GM12878 (cell line): Measurements from ENCODE around the gene ACTL8. TPM values are rescaled to one million over a fixed set of nuclear protein-coding genes. Genes with fewer than 3 reads are reported as not detected.

ENCODE experiments used
- CEBPB ChIP-seq, 2 experiments: fragments of 150-350 bp in 1 of 2; IDR thresholded peaks; 2 replicates each; pipeline ENCODE4 v1.6.1; 2012 to 2014; ENCODE audit warnings: low read depth in 2 of 2, low read length in 2 of 2, borderline replicate concordance in 1 of 2, inconsistent platforms in 1 of 2
- HDGF ChIP-seq: fragments of 450-650 bp; IDR thresholded peaks from 2 replicates; pipeline ENCODE4 v1.6.1; 2016; ENCODE audit warnings: antibody characterized with exemption
- RCOR1 ChIP-seq: conservative IDR thresholded peaks from 2 replicates; pipeline ENCODE4 v1.6.1; 2012; ENCODE audit warnings: low read depth, low read length, improper control_type of control experiment
- TAF1 ChIP-seq: IDR thresholded peaks from 2 replicates; pipeline ENCODE4 v1.6.1; 2011; ENCODE audit warnings: mild to moderate bottlenecking, low read depth, low read length, borderline replicate concordance
- polyA plus RNA-seq, 11 experiments: library from polyadenylated mRNA; depleted of rRNA in 4 of 11; unstranded in 6 of 11; stranded (reverse) in 5 of 11; fragments of >200 nt; fragmentation: Nextera tagmentation in 4 of 11; fragmentation: Illumina TruSeq in 1 of 11; extraction: Ambion mirVana in 4 of 11; extraction: Trizol in 1 of 11; gene quantifications; 1 replicate in 1 of 11; 2 replicates in 10 of 11; pipeline versions ENCODE4 v1.2.1 to v1.2.3, GENCODE V29; 2011 to 2016; ENCODE audit warnings: inconsistent platforms in 2 of 11, missing spikeins in 2 of 11, low read depth in 1 of 11
- total RNA-seq, 4 experiments: library from RNA; depleted of rRNA in 3 of 4; stranded (reverse); fragments of >200 nt in 3 of 4; fragmentation: Illumina TruSeq in 1 of 4; extraction: Trizol in 1 of 4; gene quantifications; 2 replicates each; pipeline versions ENCODE4 v1.2.1 to v1.2.3, GENCODE V29; 2013 to 2021
- TF ChIP-seq, protein P1 (sequence below): fragments of 450-650 bp; IDR thresholded peaks from 2 replicates; pipeline ENCODE4 v1.6.1; 2016; ENCODE audit warnings: mild to moderate bottlenecking, moderate library complexity, borderline replicate concordance
- TF ChIP-seq, protein P2 (sequence below): IDR thresholded peaks from 2 replicates; pipeline ENCODE4 v1.6.1; 2011; ENCODE audit warnings: borderline replicate concordance, low read depth, mild to moderate bottlenecking, moderate library complexity, mixed read lengths, low read length; ENCODE audit not compliant: insufficient read depth; ENCODE audit errors: extremely low read length
- TF ChIP-seq, protein P3 (sequence below): fragments of 150-350 bp; IDR thresholded peaks from 2 replicates; pipeline ENCODE4 v1.6.1; 2016; ENCODE audit warnings: low read depth, low read length

The ACTL8 gene
- total and polyA plus RNA-seq, 10 of the 15 experiments (the other 5 are each of a cell fraction or from before 2014, with no cell fraction given): 0.05 to 0.27 TPM; not detected in 8

DNA sequence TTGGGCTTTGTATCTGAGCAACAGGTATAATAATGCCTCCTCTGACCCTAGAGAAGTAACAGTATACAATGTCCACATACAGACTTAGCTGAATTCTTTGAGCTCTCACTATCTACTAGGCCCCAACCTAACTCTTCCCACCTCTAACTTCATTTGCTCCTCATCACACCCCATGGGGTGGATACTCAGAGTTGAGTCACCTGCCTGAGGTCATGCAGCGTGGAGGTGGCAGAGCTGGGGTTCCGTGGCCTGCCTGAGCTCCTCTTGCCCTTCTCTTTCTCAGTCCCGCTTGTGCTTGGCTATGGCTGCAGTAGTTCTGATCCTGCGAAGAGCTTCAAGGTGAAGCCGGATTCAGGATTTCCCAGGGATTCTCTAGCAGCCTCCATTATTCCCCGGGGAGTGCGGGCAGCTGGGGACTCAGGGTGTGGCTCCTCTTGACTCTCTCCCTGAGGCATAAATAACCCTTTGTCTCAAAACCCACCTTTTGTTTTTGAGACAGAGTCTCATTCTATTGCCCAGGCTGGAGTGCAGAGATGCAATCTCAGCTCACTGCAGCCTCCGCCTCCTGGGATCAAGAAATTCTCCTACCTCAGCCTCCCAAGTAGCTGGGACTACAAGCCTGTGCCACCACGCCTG, 29.9 kb upstream of the ACTL8 start (continued):
- no peak for TF ChIP-seq RCOR1
- TF ChIP-seq, protein P1, sequence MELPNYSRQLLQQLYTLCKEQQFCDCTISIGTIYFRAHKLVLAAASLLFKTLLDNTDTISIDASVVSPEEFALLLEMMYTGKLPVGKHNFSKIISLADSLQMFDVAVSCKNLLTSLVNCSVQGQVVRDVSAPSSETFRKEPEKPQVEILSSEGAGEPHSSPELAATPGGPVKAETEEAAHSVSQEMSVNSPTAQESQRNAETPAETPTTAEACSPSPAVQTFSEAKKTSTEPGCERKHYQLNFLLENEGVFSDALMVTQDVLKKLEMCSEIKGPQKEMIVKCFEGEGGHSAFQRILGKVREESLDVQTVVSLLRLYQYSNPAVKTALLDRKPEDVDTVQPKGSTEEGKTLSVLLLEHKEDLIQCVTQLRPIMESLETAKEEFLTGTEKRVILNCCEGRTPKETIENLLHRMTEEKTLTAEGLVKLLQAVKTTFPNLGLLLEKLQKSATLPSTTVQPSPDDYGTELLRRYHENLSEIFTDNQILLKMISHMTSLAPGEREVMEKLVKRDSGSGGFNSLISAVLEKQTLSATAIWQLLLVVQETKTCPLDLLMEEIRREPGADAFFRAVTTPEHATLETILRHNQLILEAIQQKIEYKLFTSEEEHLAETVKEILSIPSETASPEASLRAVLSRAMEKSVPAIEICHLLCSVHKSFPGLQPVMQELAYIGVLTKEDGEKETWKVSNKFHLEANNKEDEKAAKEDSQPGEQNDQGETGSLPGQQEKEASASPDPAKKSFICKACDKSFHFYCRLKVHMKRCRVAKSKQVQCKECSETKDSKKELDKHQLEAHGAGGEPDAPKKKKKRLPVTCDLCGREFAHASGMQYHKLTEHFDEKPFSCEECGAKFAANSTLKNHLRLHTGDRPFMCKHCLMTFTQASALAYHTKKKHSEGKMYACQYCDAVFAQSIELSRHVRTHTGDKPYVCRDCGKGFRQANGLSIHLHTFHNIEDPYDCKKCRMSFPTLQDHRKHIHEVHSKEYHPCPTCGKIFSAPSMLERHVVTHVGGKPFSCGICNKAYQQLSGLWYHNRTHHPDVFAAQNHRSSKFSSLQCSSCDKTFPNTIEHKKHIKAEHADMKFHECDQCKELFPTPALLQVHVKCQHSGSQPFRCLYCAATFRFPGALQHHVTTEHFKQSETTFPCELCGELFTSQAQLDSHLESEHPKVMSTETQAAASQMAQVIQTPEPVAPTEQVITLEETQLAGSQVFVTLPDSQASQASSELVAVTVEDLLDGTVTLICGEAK: no peak
- TF ChIP-seq, protein P2, sequence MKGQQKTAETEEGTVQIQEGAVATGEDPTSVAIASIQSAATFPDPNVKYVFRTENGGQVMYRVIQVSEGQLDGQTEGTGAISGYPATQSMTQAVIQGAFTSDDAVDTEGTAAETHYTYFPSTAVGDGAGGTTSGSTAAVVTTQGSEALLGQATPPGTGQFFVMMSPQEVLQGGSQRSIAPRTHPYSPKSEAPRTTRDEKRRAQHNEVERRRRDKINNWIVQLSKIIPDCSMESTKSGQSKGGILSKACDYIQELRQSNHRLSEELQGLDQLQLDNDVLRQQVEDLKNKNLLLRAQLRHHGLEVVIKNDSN: no peak
- TF ChIP-seq CEBPB (IDR thresholded peaks at IDR 0.05; ENCODE audit: borderline replicate concordance in 1 of 2, low read depth in 2 of 2, low read length in 2 of 2): no peak
- TF ChIP-seq, protein P3, sequence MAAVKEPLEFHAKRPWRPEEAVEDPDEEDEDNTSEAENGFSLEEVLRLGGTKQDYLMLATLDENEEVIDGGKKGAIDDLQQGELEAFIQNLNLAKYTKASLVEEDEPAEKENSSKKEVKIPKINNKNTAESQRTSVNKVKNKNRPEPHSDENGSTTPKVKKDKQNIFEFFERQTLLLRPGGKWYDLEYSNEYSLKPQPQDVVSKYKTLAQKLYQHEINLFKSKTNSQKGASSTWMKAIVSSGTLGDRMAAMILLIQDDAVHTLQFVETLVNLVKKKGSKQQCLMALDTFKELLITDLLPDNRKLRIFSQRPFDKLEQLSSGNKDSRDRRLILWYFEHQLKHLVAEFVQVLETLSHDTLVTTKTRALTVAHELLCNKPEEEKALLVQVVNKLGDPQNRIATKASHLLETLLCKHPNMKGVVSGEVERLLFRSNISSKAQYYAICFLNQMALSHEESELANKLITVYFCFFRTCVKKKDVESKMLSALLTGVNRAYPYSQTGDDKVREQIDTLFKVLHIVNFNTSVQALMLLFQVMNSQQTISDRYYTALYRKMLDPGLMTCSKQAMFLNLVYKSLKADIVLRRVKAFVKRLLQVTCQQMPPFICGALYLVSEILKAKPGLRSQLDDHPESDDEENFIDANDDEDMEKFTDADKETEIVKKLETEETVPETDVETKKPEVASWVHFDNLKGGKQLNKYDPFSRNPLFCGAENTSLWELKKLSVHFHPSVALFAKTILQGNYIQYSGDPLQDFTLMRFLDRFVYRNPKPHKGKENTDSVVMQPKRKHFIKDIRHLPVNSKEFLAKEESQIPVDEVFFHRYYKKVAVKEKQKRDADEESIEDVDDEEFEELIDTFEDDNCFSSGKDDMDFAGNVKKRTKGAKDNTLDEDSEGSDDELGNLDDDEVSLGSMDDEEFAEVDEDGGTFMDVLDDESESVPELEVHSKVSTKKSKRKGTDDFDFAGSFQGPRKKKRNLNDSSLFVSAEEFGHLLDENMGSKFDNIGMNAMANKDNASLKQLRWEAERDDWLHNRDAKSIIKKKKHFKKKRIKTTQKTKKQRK: no peak
- TF ChIP-seq HDGF: no peak
- TF ChIP-seq TAF1: no peak
- TF ChIP-seq, all 136 proteins: peak for 0
